Testis (tissue), 3 donors: ENCODE measurements around the gene NTF3. TPM values are rescaled to one million over a fixed set of nuclear protein-coding genes. Genes with fewer than 3 reads are reported as not detected.

Source experiments
- DNase-seq: peaks from one replicate; pipeline ENCODE4 v3.0.0-alpha.2; 2019
- H3K27ac ChIP-seq, 2 donors: fragments of 200-600 bp; sonication (generic); one replicate each; pipeline ENCODE4 v1.5.1; 2019
- H3K27me3 ChIP-seq: fragments of 200-600 bp; sonication (generic); one replicate; pipeline ENCODE4 v1.5.1; 2019
- H3K36me3 ChIP-seq: fragments of 200-600 bp; sonication (generic); one replicate; pipeline ENCODE4 v1.5.1; 2017; ENCODE audit warnings: low read depth; ENCODE audit errors: missing control alignments
- H3K4me1 ChIP-seq: fragments of 200-600 bp; sonication (generic); one replicate; pipeline ENCODE4 v1.5.1; 2019
- H3K4me3 ChIP-seq, 2 donors: fragments of 200-600 bp; sonication (generic); one replicate each; pipeline ENCODE4 v1.5.1; 2017 to 2019
- H3K9me3 ChIP-seq: fragments of 200-600 bp; sonication (generic); one replicate; pipeline ENCODE4 v1.5.1; 2017
- POLR2A ChIP-seq: fragments of 450-650 bp; IDR thresholded peaks from one replicate; pipeline ENCODE4 v1.6.1; 2017; ENCODE audit warnings: antibody characterized with exemption, mild to moderate bottlenecking, moderate library complexity
- WGBS, 2 donors: methylation state at CpG; one replicate each; pipeline ENCODE4 v1.1.5; 2018; 5-methylcytosine and 5-hydroxymethylcytosine counted together
- intact Hi-C: fragments of 100-400 bp; cut with DNase I; formaldehyde crosslinking; loops from one replicate; pipeline ENCODE4 v1.15.1; 2023; ENCODE audit warnings: low total_unique reads
- polyA plus RNA-seq: library from polyadenylated mRNA; stranded (reverse); fragments of 350-450 nt; fragmentation: Illumina TruSeq; extraction: RNeasy Lipid Tissue Mini Kit (QIAGEN cat#74804); gene quantifications from one replicate; pipeline ENCODE4 v1.2.3, GENCODE V29; 2014; ENCODE audit warnings: low read depth, low replicate concordance; ENCODE audit not compliant: insufficient read depth
- total RNA-seq, 2 donors: library from RNA; depleted of rRNA; stranded (reverse); fragments of >200 nt; gene quantifications; one replicate each; pipeline ENCODE4 v1.2.3, GENCODE V29; 2016
- TF ChIP-seq, protein P1 (sequence below), 3 experiments: fragments of 450-650 bp in 2 of 3; fragments of 200-600 bp in 1 of 3; sonication (generic) in 1 of 3; IDR thresholded peaks; one replicate each; pipeline ENCODE4 v1.5.1; 2016 to 2019; ENCODE audit warnings: antibody characterized with exemption in 3 of 3, mild to moderate bottlenecking in 2 of 3, moderate library complexity in 1 of 3

The NTF3 gene
- total and polyA plus RNA-seq, 3 donors from 2014 or later = 1.1 to 2.2 (median 1.4) TPM

- Histone ChIP-seq H3K9me3 (no peaks in the 10 kb centered on the region), H3K36me3 (no peaks in the 10 kb centered on the region), H3K27ac (no peak overlapping the region), H3K4me1 (peaks cover 5% of the 10 kb centered on the region), H3K4me3 (no peak overlapping the region), H3K27me3 (no peaks in the 10 kb centered on the region)
- intact Hi-C loops = no loop called here
- 17% methylated on average over 10 of the region's 10 CpGs; no CpG with 5 or more reads in 1 of the 2 donors for WGBS, 2 donors
- TF ChIP-seq, protein P1, sequence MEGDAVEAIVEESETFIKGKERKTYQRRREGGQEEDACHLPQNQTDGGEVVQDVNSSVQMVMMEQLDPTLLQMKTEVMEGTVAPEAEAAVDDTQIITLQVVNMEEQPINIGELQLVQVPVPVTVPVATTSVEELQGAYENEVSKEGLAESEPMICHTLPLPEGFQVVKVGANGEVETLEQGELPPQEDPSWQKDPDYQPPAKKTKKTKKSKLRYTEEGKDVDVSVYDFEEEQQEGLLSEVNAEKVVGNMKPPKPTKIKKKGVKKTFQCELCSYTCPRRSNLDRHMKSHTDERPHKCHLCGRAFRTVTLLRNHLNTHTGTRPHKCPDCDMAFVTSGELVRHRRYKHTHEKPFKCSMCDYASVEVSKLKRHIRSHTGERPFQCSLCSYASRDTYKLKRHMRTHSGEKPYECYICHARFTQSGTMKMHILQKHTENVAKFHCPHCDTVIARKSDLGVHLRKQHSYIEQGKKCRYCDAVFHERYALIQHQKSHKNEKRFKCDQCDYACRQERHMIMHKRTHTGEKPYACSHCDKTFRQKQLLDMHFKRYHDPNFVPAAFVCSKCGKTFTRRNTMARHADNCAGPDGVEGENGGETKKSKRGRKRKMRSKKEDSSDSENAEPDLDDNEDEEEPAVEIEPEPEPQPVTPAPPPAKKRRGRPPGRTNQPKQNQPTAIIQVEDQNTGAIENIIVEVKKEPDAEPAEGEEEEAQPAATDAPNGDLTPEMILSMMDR (IDR thresholded peaks at IDR 0.05) = no peak
- TF ChIP-seq POLR2A = no peak
- DNase-seq = peak; percentile 16
These were observed 49.0 kb downstream of the NTF3 start for GRCh38 chr12:5480938-5481303.

- intact Hi-C loops = no loop called here
- Histone ChIP-seq H3K27me3 (no peaks in the 10 kb centered on the region), H3K27ac (no peak overlapping the region), H3K4me3 (no peak overlapping the region), H3K36me3 (no peaks in the 10 kb centered on the region), H3K4me1 (peaks cover 5% of the 10 kb centered on the region), H3K9me3 (no peaks in the 10 kb centered on the region)
- DNase-seq = no peak
- TF ChIP-seq POLR2A = no peak
- TF ChIP-seq, protein P1 (IDR thresholded peaks at IDR 0.05) = no peak
- 89 to 93% methylated on average over 5 of the region's 5 CpGs for WGBS, 2 donors
These were observed 49.7 kb downstream of the NTF3 start for GRCh38 chr12:5481645-5482044.

DNA sequence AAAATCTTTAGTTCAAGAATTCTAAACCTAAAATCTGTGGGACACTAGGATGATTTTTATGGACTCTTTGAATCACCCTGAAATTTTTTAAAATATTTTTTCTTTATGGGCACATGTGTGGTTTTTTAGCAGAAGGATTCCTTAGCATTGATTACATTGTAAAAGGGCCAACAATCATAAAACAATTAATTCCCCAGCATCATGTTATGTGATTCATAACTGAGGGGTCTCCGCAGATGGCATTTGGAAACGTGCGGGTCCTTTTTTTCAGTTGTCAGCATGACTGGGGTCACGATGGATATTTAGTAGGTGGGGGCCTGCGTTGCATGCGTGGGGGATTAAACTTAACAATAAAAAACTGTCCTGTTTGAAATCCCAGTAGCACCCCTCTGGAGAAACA is 52.5 kb downstream of the NTF3 start:
- WGBS, 2 donors = 87 to 89% methylated on average over 6 of the region's 6 CpGs
- TF ChIP-seq, protein P1 (IDR thresholded peaks at IDR 0.05) = no peak
- no peak for TF ChIP-seq POLR2A
- Histone ChIP-seq H3K4me1 (peaks cover 5% of the 10 kb centered on the region), H3K4me3 (no peak overlapping the region), H3K27me3 (no peaks in the 10 kb centered on the region), H3K36me3 (no peaks in the 10 kb centered on the region), H3K9me3 (no peaks in the 10 kb centered on the region), H3K27ac (no peak overlapping the region)
- intact Hi-C loops = no loop called here
- DNase-seq = no peak

DNA sequence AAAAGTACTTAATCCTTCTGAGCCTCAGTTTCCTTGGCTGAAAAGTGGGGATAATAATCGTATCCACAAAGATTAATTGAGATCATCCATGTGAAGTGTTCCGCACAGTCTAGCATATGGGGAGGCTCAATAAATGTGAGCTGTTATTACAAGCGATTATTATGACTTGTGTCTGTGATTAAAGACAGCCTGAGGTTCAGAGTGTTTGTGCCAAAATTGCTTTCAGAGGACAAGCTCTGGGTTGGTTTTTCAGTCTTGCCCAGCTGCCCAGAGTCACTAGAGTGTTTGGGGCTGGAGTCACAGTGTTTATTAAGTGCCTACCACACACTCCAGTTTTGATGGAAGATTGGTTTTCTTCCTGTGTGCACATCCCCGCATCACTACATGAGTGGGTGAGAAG is 53.5 kb downstream of the NTF3 start:
- intact Hi-C loops = no loop called here
- no peak overlapping the region for H3K4me3 ChIP-seq
- no peak overlapping the region for H3K27ac ChIP-seq
- 73 to 88% methylated on average over 4 of the region's 4 CpGs for WGBS, 2 donors
- DNase-seq = no peak
- no peaks in the 10 kb centered on the region for H3K27me3 ChIP-seq
- H3K4me1 ChIP-seq = peaks cover 5% of the 10 kb centered on the region
- no peak for TF ChIP-seq POLR2A
- TF ChIP-seq, protein P1 (IDR thresholded peaks at IDR 0.05) = no peak
- H3K36me3 ChIP-seq = no peaks in the 10 kb centered on the region
- H3K9me3 ChIP-seq = no peaks in the 10 kb centered on the region

DNA sequence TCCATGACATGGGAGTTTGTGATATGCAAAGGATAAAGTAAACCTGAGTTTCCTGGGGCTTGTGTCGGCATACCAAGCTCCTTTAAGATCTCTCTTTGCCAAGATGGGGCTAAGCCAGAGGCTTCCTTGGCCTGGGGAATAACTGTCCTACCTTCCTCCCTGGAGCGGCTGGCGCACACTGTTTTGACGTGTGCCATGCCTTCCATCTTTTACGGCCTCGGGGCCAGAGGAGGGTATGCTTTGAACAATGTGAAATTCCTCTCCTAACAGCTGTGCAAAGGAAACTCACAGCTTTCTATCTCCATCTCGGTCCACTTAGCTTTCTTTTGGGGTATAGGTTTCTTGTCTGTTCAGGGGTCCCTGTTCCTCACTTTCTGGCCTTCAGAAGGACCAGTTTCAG is 55.2 kb downstream of the NTF3 start:
- no peaks in the 10 kb centered on the region for H3K9me3 ChIP-seq
- no peaks in the 10 kb centered on the region for H3K4me1 ChIP-seq
- H3K36me3 ChIP-seq = no peaks in the 10 kb centered on the region
- intact Hi-C loops = no loop called here
- TF ChIP-seq POLR2A = no peak
- TF ChIP-seq, protein P1 (IDR thresholded peaks at IDR 0.05) = no peak
- H3K27ac ChIP-seq = no peak overlapping the region
- no peaks in the 10 kb centered on the region for H3K27me3 ChIP-seq
- WGBS, 2 donors = 75 to 92% methylated on average over 7 of the region's 7 CpGs
- DNase-seq = no peak
- no peak overlapping the region for H3K4me3 ChIP-seq
